GM18909 (cell line): Measurements from ENCODE around the gene CCNF.

Experiments used
- ATAC-seq: cut with Tn5 transposase; IDR thresholded peaks from one replicate; pipeline ENCODE4 v1.9.1; 2021; ENCODE audit warnings: mild to moderate bottlenecking; ENCODE audit not compliant: unreplicated experiment, poor library complexity

Gene CCNF

DNA sequence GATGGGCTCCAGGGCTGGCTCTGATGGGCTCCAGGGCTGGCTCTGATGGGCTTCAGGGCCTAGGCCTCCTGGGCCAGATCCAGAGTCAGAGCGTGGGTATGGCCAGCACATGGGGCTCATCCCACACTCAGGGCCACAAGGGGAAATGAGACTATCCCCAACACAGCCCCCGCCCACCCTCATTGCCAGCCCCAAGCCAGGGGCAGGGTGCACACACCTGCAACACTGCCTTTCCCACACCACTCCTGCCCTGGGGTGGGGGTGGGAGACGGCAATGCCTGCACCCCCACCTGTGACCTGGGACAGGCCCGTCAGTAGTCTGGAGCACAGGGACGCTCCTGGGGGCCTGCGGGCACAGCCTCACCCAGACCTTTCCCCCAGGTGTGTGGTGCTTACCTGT lies 70.2 kb downstream of the CCNF start:
- no peak for ATAC-seq

DNA sequence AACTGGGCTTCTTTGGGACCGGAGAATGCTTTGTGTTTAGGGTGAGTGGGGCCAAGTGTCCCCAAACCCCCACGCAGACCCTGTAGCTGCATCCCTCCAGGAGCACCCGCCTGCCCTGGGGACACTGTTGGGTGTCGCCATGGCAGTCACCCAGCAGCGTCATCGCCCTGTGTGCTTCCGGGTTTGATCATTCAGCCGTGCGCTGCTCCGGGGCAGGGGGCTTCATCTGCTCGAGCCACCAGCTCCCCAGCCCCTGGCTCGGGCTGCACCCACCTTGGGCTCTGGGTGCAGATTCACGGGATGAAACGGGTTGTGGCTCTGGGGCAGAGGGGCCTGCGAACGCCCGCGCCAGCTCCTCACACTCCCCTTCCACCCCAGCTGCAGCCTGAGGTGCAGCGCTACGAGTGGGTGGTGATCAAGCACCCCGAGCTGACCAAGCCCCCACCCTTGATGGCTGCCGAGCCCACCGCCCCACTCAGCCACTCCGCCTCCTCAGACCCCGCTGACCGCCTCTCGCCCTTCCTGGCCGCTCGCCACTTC lies 70.7 kb downstream of the CCNF start:
- no peak for ATAC-seq

- ATAC-seq = no peak
Measured at GRCh38 chr16:2500430-2500917, 71.2 kb downstream of the CCNF start.

GRCh38 chr16:2500918-2501750 lies 71.9 kb downstream of the CCNF start:
- no peak for ATAC-seq

GRCh38 chr16:2501946-2502895 lies 73.0 kb downstream of the CCNF start:
- ATAC-seq = no peak

- no peak for ATAC-seq
Measured at GRCh38 chr16:2505695-2506094, 76.4 kb downstream of the CCNF start.

DNA sequence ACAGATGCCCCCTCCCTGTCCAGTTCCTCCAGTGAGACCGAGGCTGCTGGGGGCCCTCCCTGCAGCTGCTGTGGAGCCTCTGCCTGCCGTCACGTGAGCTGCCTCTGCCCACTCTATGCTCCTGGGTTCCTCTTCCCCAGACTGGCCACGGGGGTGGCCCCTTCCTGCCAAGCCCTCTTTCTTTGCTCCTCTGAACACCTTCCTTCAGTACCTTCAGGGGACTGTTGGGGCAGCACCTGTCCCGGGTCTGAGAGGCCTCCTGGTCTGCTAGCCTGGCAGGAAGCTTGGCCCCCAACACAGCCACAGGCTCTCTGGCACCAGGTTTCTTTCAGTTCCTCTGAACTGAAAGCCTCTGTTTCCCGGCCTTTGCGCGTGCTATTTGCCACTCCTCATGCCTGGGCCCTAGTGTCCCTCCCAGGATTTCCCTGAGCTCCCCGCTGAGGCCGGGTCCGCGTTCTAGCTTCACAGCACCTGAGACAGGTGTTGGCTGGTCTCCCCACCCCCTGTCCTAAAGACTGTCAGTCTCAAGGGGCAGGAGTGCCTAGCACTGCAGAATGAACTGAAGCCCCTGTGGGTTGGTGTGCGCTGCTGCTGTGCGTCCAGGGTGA lies 77.9 kb downstream of the CCNF start:
- ATAC-seq = no peak

- ATAC-seq = no peak
Measured at GRCh38 chr16:2507665-2508064, 78.4 kb downstream of the CCNF start.
